Cardiac septum (tissue), 1 donor: ENCODE results near the gene STOML1. TPM values are rescaled to one million over a fixed set of nuclear protein-coding genes. Genes with fewer than 3 reads are reported as not detected.

ENCODE experiments used
- DNase-seq: peaks from one replicate; pipeline ENCODE4 v3.0.0-alpha.2; 2020; ENCODE audit warnings: low spot score
- intact Hi-C: fragments of 100-400 bp; cut with DNase I; formaldehyde crosslinking; loops from one replicate; pipeline ENCODE4 v1.14.0; 2022
- long read RNA-seq: library from polyadenylated mRNA; unstranded; transcript quantifications from one replicate; pipeline ENCODE4 v2.0.0, GENCODE V29; 2021
- total RNA-seq: library from RNA; stranded (reverse); fragmentation: NEBNext Ultra II Directional; extraction: Animal tissue kit (Norgen Biotek cat#: 25700); gene quantifications from one replicate; pipeline ENCODE4 v1.2.1, GENCODE V29; 2021
- donor health status: DM: no; HTN: no; CAD: no.

STOML1 gene, protein sequence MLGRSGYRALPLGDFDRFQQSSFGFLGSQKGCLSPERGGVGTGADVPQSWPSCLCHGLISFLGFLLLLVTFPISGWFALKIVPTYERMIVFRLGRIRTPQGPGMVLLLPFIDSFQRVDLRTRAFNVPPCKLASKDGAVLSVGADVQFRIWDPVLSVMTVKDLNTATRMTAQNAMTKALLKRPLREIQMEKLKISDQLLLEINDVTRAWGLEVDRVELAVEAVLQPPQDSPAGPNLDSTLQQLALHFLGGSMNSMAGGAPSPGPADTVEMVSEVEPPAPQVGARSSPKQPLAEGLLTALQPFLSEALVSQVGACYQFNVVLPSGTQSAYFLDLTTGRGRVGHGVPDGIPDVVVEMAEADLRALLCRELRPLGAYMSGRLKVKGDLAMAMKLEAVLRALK
- total RNA-seq = 32.1 TPM
- long read RNA-seq, full-length matches to known transcripts = 55 of 89 reads
- long read RNA-seq, partial matches to known transcripts = 8 of 89 reads
- long read RNA-seq, other reads (novel, unspliced or antisense) = 26 of 89 reads

- intact Hi-C loops = loop anchor here (2.0 kb wide), 1 partner anchor 49 kb away; no protein-coding TSS in a partner anchor
- DNase-seq = peak; percentile 97
These were observed at the start of gene STOML1 for GRCh38 chr15:73991726-73992593. TSS of gene STOML1 (minus strand) at chr15:73992295. CDS start at chr15:73992223, 72 bp downstream.

DNA sequence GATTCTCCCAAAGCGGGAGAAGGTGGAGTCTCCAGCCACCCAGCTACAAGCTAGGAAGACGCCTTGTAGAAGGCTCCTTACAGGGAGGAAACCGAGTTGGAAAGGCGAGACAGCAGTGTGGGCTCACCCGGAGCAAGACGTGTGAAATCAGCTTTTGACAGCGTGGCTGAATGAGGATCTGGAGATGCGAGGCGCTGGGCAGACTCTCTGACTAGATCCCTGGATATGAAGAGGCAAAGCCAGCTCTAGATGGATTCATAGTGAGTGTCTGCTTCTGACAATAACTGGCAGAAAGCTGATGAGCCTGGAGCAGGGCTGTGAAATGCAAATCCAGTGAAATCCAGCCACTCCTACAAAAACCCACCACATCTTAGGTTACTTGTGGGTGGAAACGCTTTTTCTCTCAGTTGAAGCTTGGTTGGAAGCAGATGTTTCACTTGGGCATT is 49.2 kb upstream of the STOML1 start:
- no peak for DNase-seq
- intact Hi-C loops = loop anchor here (2.0 kb wide), 1 partner anchor 49 kb away; the partner anchor contains the start of gene STOML1

- intact Hi-C loops = loop anchor here (2.0 kb wide), 1 partner anchor 47 kb away; the partner anchor contains the start of gene STOML1
- no peak for DNase-seq
These were observed 48.2 kb upstream of the STOML1 start for GRCh38 chr15:74040109-74040850.

- DNase-seq = no peak
- intact Hi-C loops = loop anchor here (2.0 kb wide), 1 partner anchor 47 kb away; the partner anchor contains the start of gene STOML1
These were observed 47.5 kb upstream of the STOML1 start for GRCh38 chr15:74039656-74040010.

GRCh38 chr15:74038707-74039655 is 46.9 kb upstream of the STOML1 start:
- intact Hi-C loops = no loop called here
- DNase-seq = no peak

GRCh38 chr15:74037171-74038117 is 45.3 kb upstream of the STOML1 start:
- intact Hi-C loops = loop anchor here (2.0 kb wide), 1 partner anchor 65 kb away; no protein-coding TSS in a partner anchor

DNA sequence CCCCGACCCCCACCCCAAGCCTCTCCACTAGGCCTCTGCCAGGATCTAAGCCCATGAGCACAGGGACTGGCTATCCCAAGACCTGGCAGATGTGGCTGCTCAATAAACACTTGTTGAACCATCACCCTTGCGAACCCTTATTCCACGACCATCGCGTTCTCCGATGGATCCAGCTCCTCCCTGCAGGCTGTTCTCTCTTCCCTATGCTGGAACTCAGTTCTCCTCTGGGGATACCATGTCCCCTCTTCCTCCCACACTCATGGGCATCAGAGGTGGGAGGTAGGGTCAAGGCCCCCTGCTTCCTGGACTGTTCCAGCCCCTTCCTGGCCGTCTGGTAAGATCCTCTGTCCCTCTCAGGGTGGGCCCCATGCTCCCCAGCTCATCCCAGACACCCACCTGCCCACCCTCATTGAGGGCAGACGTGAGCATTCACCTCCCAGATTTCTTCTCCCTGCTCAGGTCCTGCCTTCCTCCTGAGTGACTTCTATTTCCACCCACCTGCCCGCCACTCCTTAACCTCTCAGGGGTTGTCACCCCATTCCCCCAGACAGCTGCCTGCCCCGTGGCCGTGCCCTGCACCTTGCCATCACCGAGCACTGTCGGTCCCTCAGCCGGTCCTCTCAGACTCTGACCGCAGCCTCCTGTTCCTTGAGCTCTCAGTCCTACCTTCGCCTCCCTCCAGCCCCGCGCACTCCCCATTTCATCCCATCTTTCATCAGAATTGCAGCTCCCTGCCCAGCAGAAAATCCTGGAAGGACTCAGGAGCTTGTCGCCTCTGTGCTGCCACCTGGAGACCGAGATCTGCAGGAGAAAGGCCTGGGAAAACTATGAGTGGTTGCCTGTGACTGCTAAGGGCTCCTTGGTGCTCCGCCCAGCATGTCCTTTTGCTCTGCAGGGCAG is 44.4 kb upstream of the STOML1 start:
- intact Hi-C loops = loop anchor here (2.0 kb wide), 1 partner anchor 64 kb away; no protein-coding TSS in a partner anchor
- DNase-seq = no peak

More at GRCh38 chr15:74037171-74038117, 45.3 kb upstream of the STOML1 start:
- no peak for DNase-seq

GRCh38 chr15:74035121-74036017 is 43.3 kb upstream of the STOML1 start:
- no peak for DNase-seq
- intact Hi-C loops = loop anchor here (2.0 kb wide), 1 partner anchor 63 kb away; no protein-coding TSS in a partner anchor

DNA sequence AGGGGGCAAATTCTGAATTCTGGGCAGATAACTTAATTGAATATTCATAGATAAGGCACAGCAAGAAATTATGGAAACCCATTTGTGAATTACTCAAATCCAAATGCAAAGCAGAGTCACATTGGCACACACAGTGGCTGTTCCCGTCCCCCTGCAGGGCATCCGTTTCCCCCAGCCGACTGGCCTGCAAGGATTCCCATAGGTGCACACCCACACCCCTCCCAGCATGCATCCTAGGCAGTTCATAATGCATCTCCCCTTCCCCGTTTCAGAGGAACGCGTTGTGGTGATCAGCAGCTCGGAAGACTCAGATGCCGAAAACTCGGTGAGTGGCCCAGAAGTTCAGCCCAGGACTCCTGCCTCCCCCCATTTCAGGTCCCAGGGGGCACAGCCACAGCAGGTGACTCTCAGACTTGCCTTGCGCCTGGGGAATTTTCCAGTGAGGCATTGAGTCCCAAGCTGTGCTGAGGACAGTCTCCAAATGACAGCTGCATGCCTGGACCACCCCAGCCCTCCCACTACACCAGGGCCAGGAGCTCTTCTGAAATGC is 42.2 kb upstream of the STOML1 start:
- intact Hi-C loops = no loop called here

DNA sequence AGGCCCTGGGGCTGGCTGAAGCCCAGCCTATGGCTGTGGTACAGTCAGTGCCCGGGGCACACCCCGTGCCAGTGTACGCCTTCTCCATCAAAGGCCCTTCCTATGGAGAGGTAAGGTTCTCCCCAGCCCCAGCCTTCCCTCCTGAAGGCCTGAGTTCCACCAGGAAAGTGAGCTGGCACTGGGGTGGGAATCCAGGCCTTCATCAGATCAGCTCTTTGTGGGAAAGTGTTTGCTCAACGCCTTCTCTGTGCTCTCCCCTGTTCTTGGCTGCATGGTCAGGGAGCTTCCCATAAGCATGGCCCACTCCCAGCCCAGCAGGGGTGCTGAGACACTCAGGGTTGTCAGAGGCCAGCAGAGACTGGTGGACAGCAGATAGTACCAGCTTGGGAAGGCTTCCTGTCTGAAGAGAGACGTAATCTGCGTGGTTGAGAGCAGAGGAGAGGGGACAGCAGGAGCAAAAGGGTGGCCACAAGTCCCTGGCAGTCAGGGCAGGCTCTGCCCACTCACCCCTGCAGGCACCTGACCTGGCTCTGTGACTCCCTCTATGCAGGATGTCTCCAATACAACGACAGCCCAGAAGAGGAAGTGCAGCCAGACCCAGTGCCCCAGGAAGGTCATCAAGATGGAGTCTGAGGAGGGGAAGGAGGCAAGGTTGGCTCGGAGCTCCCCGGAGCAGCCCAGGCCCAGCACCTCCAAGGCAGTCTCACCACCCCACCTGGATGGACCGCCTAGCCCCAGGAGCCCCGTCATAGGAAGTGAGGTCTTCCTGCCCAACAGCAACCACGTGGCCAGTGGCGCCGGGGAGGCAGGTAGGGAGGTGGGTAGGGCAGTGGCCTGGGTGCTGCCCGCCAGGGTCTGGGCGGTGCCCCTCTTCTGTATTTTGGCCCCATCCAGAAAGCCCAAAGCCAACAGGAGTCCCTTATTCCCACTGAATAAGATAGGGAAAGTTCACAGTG is 40.8 kb upstream of the STOML1 start:
- DNase-seq = no peak
- intact Hi-C loops = no loop called here

More for the DNA sequence above, 42.2 kb upstream of the STOML1 start:
- no peak for DNase-seq

- intact Hi-C loops = no loop called here
- DNase-seq = no peak
These were observed 40.0 kb upstream of the STOML1 start for GRCh38 chr15:74032046-74032445.

DNA sequence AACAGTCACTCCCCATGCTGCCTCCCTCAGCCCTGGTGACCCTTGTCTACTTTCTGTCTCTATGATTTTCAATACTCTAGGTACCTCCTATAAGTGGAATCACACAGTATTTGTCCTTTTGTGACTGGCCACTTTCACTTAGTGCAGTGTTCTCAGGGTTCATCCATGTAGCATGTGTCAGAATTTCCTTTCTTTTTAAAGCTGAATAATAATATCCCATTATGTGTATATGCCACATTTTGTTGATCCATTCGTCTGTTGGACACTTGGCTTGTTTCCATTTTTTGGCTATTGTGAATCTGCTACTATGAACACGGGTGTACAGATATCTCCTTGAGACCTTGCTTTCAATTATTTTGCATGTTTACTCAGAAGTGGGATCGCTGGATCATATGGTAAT is 36.6 kb upstream of the STOML1 start:
- DNase-seq = no peak
- intact Hi-C loops = no loop called here

GRCh38 chr15:74027688-74028087 is 35.6 kb upstream of the STOML1 start:
- no peak for DNase-seq
- intact Hi-C loops = no loop called here

GRCh38 chr15:74025436-74025835 is 33.3 kb upstream of the STOML1 start:
- intact Hi-C loops = no loop called here
- no peak for DNase-seq
